ENCODE results near the gene PRDM2.

The PRDM2 gene

DNA sequence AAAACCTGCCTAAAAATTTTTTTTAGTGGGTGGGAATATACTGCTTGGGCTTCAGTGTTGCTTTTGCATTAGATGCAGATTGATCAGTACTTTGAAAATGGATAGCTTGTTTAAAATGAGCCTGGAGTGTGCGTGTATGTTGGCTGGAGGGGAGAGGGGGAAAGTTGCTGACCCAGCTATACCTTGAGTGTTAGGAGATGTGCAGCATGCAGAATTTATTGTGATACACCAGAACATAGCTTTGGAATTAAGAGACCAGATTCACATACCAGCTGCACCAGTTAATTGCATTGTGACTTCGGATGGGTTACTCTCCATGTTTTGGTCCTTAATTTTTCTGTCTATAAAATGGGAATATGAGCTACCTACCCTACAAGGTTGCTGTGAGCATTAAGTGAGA lies 60.4 kb downstream of the PRDM2 start:
- no peak for DNase-seq (ENCODE audit: extremely low read depth, low read depth)
- TF ChIP-seq, protein P1, sequence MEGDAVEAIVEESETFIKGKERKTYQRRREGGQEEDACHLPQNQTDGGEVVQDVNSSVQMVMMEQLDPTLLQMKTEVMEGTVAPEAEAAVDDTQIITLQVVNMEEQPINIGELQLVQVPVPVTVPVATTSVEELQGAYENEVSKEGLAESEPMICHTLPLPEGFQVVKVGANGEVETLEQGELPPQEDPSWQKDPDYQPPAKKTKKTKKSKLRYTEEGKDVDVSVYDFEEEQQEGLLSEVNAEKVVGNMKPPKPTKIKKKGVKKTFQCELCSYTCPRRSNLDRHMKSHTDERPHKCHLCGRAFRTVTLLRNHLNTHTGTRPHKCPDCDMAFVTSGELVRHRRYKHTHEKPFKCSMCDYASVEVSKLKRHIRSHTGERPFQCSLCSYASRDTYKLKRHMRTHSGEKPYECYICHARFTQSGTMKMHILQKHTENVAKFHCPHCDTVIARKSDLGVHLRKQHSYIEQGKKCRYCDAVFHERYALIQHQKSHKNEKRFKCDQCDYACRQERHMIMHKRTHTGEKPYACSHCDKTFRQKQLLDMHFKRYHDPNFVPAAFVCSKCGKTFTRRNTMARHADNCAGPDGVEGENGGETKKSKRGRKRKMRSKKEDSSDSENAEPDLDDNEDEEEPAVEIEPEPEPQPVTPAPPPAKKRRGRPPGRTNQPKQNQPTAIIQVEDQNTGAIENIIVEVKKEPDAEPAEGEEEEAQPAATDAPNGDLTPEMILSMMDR (IDR thresholded peaks at IDR 0.05; ENCODE audit: low read depth, low read length), result no peak

DNA sequence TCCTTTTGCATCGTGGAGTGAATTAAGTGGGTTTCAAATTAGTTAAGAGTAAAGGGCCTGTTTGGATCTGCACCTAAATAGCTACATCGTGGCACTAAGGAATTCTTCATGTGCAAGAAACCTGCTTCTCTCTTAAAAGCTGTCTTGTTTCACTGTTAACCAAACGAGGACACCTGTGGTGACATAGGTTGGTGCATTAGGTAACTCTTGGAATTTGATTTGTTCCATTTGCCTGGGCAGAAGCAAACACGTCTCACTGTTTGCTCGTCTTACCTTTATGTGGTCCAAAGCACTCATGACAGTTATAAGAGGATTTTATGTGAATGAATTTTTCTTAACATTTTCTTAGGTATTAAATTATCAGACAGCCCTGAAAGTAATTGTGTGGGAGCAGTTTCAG lies 60.9 kb downstream of the PRDM2 start:
- DNase-seq (ENCODE audit: extremely low read depth, low read depth), result no peak
- TF ChIP-seq, protein P1 (IDR thresholded peaks at IDR 0.05; ENCODE audit: low read depth, low read length), result no peak

DNA sequence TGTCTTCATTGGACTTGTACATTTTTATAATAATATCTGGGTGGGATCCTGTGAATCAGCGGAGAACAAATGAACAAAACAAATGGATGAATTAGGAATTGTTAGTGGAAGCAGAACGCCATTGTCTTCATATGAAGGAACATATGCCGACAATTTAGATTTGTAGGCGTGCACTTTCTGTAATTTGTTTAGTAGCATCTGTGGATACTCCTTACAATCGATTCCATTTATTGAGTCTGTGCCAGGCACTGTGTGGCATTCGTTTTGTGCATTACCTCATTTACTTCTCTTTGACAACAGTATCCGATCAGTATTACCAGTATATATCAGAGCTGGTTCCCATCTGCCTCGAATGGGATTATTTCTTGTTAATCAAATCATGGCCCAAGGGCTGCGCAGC lies 61.9 kb downstream of the PRDM2 start:
- DNase-seq (ENCODE audit: extremely low read depth, low read depth), result no peak

DNA sequence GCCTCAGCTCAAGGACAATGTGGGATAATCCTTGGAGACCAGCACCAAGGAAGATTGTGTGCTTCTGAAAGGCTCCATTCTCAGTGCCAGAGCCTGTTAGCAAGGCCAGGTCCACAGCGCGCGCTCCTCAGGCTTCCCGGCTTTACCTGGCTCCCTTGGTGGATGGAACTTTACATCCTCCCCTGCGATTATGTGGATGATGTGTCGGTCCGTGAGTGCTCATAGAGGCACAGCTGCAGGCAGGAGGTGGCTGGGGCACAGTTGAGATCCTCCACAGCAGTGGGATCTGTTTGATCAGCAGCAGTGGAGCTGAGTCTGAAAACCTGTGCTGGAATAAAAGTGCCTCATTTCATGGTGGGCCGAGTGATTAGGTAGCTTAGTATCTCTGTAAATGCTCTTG lies 62.7 kb downstream of the PRDM2 start:
- TF ChIP-seq, protein P1 (IDR thresholded peaks at IDR 0.05; ENCODE audit: low read depth, low read length), result no peak
- DNase-seq (ENCODE audit: extremely low read depth, low read depth), result no peak

More for the DNA sequence above, 61.9 kb downstream of the PRDM2 start:
- TF ChIP-seq, protein P1 (IDR thresholded peaks at IDR 0.05; ENCODE audit: low read depth, low read length), result no peak

DNA sequence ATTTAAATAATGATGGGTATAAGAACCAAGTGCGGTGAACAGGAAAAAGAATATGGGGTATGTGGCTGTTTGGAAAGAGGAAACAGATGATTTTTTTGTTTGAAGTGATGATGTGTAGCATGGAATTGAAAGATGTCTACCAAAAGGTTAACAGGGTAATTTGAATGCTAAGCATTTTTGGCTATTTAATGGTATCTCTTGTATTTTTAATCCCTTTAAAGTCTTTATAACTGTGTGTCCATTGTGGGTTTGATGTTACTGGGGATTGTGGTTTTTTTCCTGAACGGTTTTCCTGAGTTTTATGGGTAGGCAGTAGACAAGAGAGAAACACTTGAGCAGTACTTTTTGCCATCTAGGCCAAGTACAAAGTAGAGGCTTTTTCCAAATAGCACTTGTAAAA lies 63.2 kb downstream of the PRDM2 start:
- DNase-seq (ENCODE audit: extremely low read depth, low read depth), result no peak
- TF ChIP-seq, protein P1 (IDR thresholded peaks at IDR 0.05; ENCODE audit: low read depth, low read length), result no peak

DNA sequence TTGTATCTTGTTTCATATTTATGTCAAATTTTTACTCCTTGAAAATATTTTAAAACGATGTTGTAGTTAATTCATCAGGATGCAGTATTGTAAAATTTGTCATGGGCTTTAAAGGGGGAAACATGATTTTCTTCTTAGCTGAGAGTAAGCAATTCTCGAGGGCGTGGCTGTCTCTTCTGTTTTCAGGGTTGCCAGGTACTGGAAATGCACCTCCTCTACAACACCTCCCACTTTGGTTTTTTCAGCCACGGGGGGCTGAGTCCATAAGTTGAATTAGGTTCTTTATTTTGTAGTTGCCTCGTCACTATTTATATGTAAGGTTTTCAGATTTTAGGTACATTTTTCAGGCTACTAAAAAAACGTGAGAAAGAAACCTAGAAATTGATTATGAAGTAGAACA lies 64.0 kb downstream of the PRDM2 start:
- TF ChIP-seq, protein P1 (IDR thresholded peaks at IDR 0.05; ENCODE audit: low read depth, low read length), result no peak

DNA sequence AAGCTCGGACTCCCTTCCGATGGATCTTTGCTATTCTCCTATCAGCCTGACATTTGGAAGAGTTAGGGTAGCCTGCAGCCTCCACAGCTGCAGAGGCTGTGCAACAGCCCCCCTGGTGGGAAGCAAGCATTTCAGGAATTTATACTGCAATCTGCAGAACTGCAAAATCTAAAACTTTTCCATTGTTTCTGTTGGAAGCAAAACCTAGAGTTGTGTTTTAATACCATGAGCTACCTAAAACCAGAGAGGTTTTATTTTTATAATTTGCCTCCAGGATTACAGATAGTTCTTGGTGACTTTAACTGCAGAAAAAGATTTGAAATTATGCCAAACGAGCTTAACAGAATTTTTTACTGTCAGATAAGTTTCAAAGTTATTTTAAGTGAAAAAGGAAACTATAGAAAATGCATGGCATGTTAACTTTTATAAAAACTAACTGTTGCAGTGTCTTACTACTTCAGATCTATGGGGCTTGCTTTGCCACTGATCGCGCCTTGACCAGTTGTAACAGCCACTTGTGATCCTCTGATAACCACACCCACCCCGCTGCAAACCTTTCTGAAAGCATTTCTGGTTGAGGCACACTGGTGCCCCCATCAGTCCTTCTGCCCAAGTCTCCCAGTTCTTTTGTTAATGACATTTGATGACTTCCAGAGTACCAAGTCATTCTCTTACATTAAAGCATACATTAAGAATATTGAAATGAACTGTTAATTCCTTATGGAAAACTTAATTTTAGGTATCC lies 64.8 kb downstream of the PRDM2 start:
- TF ChIP-seq, protein P1 (IDR thresholded peaks at IDR 0.05; ENCODE audit: low read depth, low read length), result no peak
- no peak for DNase-seq (ENCODE audit: extremely low read depth, low read depth)

More for the DNA sequence above, 64.0 kb downstream of the PRDM2 start:
- no peak for DNase-seq (ENCODE audit: extremely low read depth, low read depth)
